Hair follicular keratinocyte (primary cell): ENCODE results near the gene NRSN1. TPM values are rescaled to one million over a fixed set of nuclear protein-coding genes. Genes with fewer than 3 reads are reported as not detected.

Experiments
- total RNA-seq: library from RNA; depleted of rRNA; stranded (reverse); fragments of >200 nt; gene quantifications from 2 replicates; pipeline ENCODE4 v1.2.3, GENCODE V29; 2015

Gene NRSN1, protein sequence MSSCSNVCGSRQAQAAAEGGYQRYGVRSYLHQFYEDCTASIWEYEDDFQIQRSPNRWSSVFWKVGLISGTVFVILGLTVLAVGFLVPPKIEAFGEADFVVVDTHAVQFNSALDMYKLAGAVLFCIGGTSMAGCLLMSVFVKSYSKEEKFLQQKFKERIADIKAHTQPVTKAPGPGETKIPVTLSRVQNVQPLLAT
- total RNA-seq: not detected in 2 replicates

DNA sequence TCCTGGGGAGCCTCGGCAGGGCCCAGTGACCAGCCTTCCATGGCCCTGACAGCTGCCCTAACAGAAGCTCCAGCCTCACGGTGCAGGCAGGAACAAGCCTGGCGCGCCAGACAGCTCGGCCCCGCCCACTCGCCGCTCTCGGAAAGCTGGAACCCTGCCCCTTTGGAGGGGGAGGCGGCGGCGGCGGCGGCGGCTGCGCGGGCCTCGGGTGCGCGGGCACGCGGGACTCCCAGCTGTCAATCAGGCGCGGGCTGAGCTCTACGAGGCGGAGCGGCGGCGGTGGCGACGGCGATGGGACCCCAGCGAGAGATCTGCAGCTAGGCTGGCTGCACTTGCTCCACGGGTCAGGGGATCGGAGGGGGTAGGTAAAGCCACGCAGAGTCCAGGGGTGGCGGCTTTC, at the start of gene NRSN1:
Gene NRSN1 (plus strand): TSS at position 236 of the 400 bp plus-strand sequence. CDS start 8,113 bp downstream, outside the sequence.

Other genes starting within 250 kb of the NRSN1 start
- gene DCDC2, start 231.8 kb downstream of the NRSN1 start, total RNA-seq: not detected in 2 replicates